A549 (cell line): Measurements from ENCODE around the gene PIEZO2. TPM values are rescaled to one million over a fixed set of nuclear protein-coding genes. Genes with fewer than 3 reads are reported as not detected.

Experiments
- ATAC-seq, 2 experiments: fragments of 200-7000 bp in 1 of 2; fragments of >200 bp in 1 of 2; cut with Nextera tagmentation in 1 of 2; cut with Tn5 transposase in 1 of 2; 3 replicates each; pipeline versions ENCODE4 v1.8.0 to v1.9.1; 2018 to 2020; ENCODE audit warnings: mild to moderate bottlenecking in 1 of 2, moderate library complexity in 1 of 2
- CTCF ChIA-PET: fragments of 300-600 bp; sonication (Branson Sonifier 250); formaldehyde crosslinking; extraction: SDS; loops from one replicate; lab custom pipeline; 2021; ENCODE audit warnings: antibody characterized with exemption, inconsistent platforms; lab: Yijun Ruan, JAX
- POLR2A ChIA-PET: fragments of 350-600 bp; formaldehyde crosslinking; extraction: SDS; loops from one replicate; lab custom pipeline; 2021; ENCODE audit warnings: antibody characterized with exemption, inconsistent platforms; lab: Yijun Ruan, JAX
- DNase-seq, 2 experiments: peaks; one replicate each; pipeline versions ENCODE4 v3.0.0 to v3.0.0-alpha.2; 2011 to 2016; ENCODE audit warnings: low read depth in 1 of 2, low spot score in 1 of 2
- FAIRE-seq: peaks from 2 replicates; lab custom pipeline; 2011; peaks lifted over from hg19 to GRCh38; lab: Jason Lieb, UNC
- H3K27ac ChIP-seq, 2 experiments: fragments of >200 bp; sonication (Bioruptor Twin); formaldehyde crosslinking; 3 replicates each; pipeline ENCODE4 v1.5.1; 2016 to 2017
- H3K4me1 ChIP-seq: fragments of >200 bp; sonication (Bioruptor Twin); formaldehyde crosslinking; 3 replicates; pipeline ENCODE4 v1.6.1; 2016
- H3K4me2 ChIP-seq: fragments of >200 bp; sonication (Bioruptor Twin); formaldehyde crosslinking; 3 replicates; pipeline ENCODE4 v1.6.1; 2016
- H3K4me3 ChIP-seq: fragments of >200 bp; sonication (Bioruptor Twin); formaldehyde crosslinking; 3 replicates; pipeline ENCODE4 v1.5.1; 2016
- H3K9me3 ChIP-seq: fragments of >200 bp; sonication (Bioruptor Twin); formaldehyde crosslinking; 3 replicates; pipeline ENCODE4 v1.6.1; 2016
- CBX2 ChIP-seq: fragments of 200-600 bp; sonication (generic); IDR thresholded peaks from 2 replicates; pipeline ENCODE4 v1.6.1; 2016; ENCODE audit warnings: low read depth, mild to moderate bottlenecking, borderline replicate concordance
- CEBPB ChIP-seq, 2 experiments: fragments of >200 bp in 1 of 2; sonication (Bioruptor Twin) in 1 of 2; formaldehyde crosslinking in 1 of 2; IDR thresholded peaks; 2 replicates each; pipeline ENCODE4 v1.6.1; 2012 to 2016
- CHD2 ChIP-seq: fragments of 150-350 bp; IDR thresholded peaks from 2 replicates; pipeline ENCODE4 v1.6.1; 2014; ENCODE audit warnings: low read length; ENCODE audit not compliant: partially characterized antibody
- CHD4 ChIP-seq: fragments of 200-600 bp; sonication (generic); IDR thresholded peaks from 2 replicates; pipeline ENCODE4 v1.6.1; 2016; ENCODE audit warnings: antibody characterized with exemption, mild to moderate bottlenecking, borderline replicate concordance
- EP300 ChIP-seq, 2 experiments: fragments of >200 bp; sonication (Bioruptor Twin); formaldehyde crosslinking; IDR thresholded peaks; 2 replicates in 1 of 2; 3 replicates in 1 of 2; pipeline ENCODE4 v1.6.1; 2016 to 2017
- FOSB ChIP-seq: fragments of 250-450 bp; sonication (Bioruptor Pico); IDR thresholded peaks from 2 replicates; pipeline ENCODE4 v1.5.0; 2020; ENCODE audit warnings: mild to moderate bottlenecking, moderate library complexity
- FOSL2 ChIP-seq, 2 experiments: fragments of 450-650 bp in 1 of 2; fragments of >200 bp in 1 of 2; sonication (Bioruptor Twin) in 1 of 2; formaldehyde crosslinking; IDR thresholded peaks; 2 replicates each; pipeline versions ENCODE4 v1.5.0 to v1.6.1; 2016 to 2020; ENCODE audit warnings: mild to moderate bottlenecking in 1 of 2, moderate library complexity in 1 of 2
- HDAC2 ChIP-seq: fragments of 200-600 bp; sonication (generic); IDR thresholded peaks from 2 replicates; pipeline ENCODE4 v1.6.1; 2016
- HEYL ChIP-seq: fragments of 250-450 bp; sonication (Bioruptor Pico); IDR thresholded peaks from 2 replicates; pipeline ENCODE4 v1.8.0; 2021; ENCODE audit warnings: mild to moderate bottlenecking, moderate library complexity
- HOXB5 ChIP-seq: fragments of 250-450 bp; sonication (Bioruptor Pico); IDR thresholded peaks from 2 replicates; pipeline ENCODE4 v1.5.0; 2020; ENCODE audit warnings: mild to moderate bottlenecking, moderate library complexity
- JUN ChIP-seq, 2 experiments: fragments of >200 bp; sonication (Bioruptor Twin); formaldehyde crosslinking; IDR thresholded peaks; 2 replicates in 1 of 2; 3 replicates in 1 of 2; pipeline ENCODE4 v1.6.1; 2016 to 2017
- KDM5A ChIP-seq: fragments of 200-600 bp; sonication (generic); IDR thresholded peaks from 2 replicates; pipeline ENCODE4 v1.6.1; 2016; ENCODE audit warnings: antibody characterized with exemption, mild to moderate bottlenecking
- MAZ ChIP-seq: fragments of 150-350 bp; IDR thresholded peaks from 2 replicates; pipeline ENCODE4 v1.6.1; 2014; ENCODE audit warnings: antibody characterized with exemption, low read depth, low read length, borderline replicate concordance
- MYC ChIP-seq: IDR thresholded peaks from 2 replicates; pipeline ENCODE4 v1.6.1; 2012; ENCODE audit warnings: mild to moderate bottlenecking, inconsistent platforms, low read length, improper control_type of control experiment, borderline replicate concordance
- NFE2L2 ChIP-seq: fragments of 150-350 bp; conservative IDR thresholded peaks from 2 replicates; pipeline ENCODE4 v1.6.1; 2014; ENCODE audit warnings: low read length
- NR3C1 ChIP-seq: fragments of >200 bp; sonication (Bioruptor Twin); formaldehyde crosslinking; IDR thresholded peaks from 3 replicates; pipeline ENCODE4 v1.6.1; 2017
- RFX5 ChIP-seq: fragments of 450-650 bp; IDR thresholded peaks from 2 replicates; pipeline ENCODE4 v1.7.1; 2014; ENCODE audit warnings: antibody characterized with exemption, mild to moderate bottlenecking, moderate library complexity
- RNF2 ChIP-seq: fragments of 200-600 bp; sonication (generic); IDR thresholded peaks from 2 replicates; pipeline ENCODE4 v1.6.1; 2016; ENCODE audit warnings: low read depth, mild to moderate bottlenecking, antibody characterized with exemption, moderate library complexity, borderline replicate concordance
- SREBF2 ChIP-seq: fragments of 450-650 bp; IDR thresholded peaks from 2 replicates; pipeline ENCODE4 v1.6.1; 2014; ENCODE audit warnings: mild to moderate bottlenecking, moderate library complexity
- TFCP2L1 ChIP-seq: fragments of 250-450 bp; sonication (Bioruptor Pico); IDR thresholded peaks from 2 replicates; pipeline ENCODE4 v1.5.0; 2021; ENCODE audit warnings: mild to moderate bottlenecking
- TP53 ChIP-seq: fragments of 250-450 bp; sonication (Bioruptor Pico); IDR thresholded peaks from 2 replicates; pipeline ENCODE4 v1.5.0; 2021; ENCODE audit warnings: mild to moderate bottlenecking, moderate library complexity
- ZC3H11A ChIP-seq: fragments of 450-650 bp; IDR thresholded peaks from 2 replicates; pipeline ENCODE4 v1.6.1; 2014; ENCODE audit warnings: antibody characterized with exemption, mild to moderate bottlenecking
- ZFP36 ChIP-seq: fragments of 450-650 bp; IDR thresholded peaks from 2 replicates; pipeline ENCODE4 v1.6.1; 2014; ENCODE audit warnings: borderline replicate concordance; ENCODE audit not compliant: partially characterized antibody
- ZNF302 ChIP-seq: fragments of 250-450 bp; sonication (Bioruptor Pico); IDR thresholded peaks from 2 replicates; pipeline ENCODE4 v1.9.0; 2021; ENCODE audit warnings: inconsistent platforms, mild to moderate bottlenecking, moderate library complexity
- ZSCAN20 ChIP-seq: fragments of 250-450 bp; sonication (Bioruptor Pico); IDR thresholded peaks from 2 replicates; pipeline ENCODE4 v1.8.0; 2022; ENCODE audit warnings: mild to moderate bottlenecking, moderate library complexity
- WGBS: methylation state at CpG from one replicate; pipeline ENCODE4 v1.1.6; 2017; ENCODE audit errors: missing lambda C conversion rate; 5-methylcytosine and 5-hydroxymethylcytosine counted together
- polyA plus RNA-seq, 4 experiments: library from polyadenylated mRNA; depleted of rRNA in 3 of 4; stranded (reverse); fragments of >200 nt; fragmentation: RNase III in 1 of 4; extraction: RNeasy Plus Mini Kit Qiagen cat#74134 plus additional on column Dnase treatment in 1 of 4; gene quantifications; 2 replicates in 3 of 4; 3 replicates in 1 of 4; pipeline ENCODE4 v1.2.3, GENCODE V29; 2011 to 2017
- TF ChIP-seq, protein P1 (sequence below): IDR thresholded peaks from 2 replicates; pipeline ENCODE4 v1.6.1; 2012; ENCODE audit warnings: low read depth, borderline replicate concordance
- TF ChIP-seq, protein P2 (sequence below): fragments of >200 bp; sonication (Bioruptor Twin); formaldehyde crosslinking; IDR thresholded peaks from 2 replicates; pipeline ENCODE4 v1.6.1; 2016
- TF ChIP-seq, protein P3 (sequence below): IDR thresholded peaks from 2 replicates; pipeline ENCODE4 v1.6.1; 2012
- TF ChIP-seq, protein P4 (sequence below): IDR thresholded peaks from 2 replicates; pipeline ENCODE4 v1.6.1; 2012
- TF ChIP-seq, protein P5 (sequence below): fragments of 150-350 bp; IDR thresholded peaks from 2 replicates; pipeline ENCODE4 v1.6.1; 2014; ENCODE audit warnings: low read depth, mild to moderate bottlenecking, low read length
- TF ChIP-seq, protein P6 (sequence below): fragments of 450-650 bp; IDR thresholded peaks from 2 replicates; pipeline ENCODE4 v1.6.1; 2014; ENCODE audit warnings: antibody characterized with exemption

Gene PIEZO2
- polyA plus RNA-seq, 2 of the 4 experiments (the other 2 are of a cell fraction) = 0.80 to 1.6 TPM

DNA sequence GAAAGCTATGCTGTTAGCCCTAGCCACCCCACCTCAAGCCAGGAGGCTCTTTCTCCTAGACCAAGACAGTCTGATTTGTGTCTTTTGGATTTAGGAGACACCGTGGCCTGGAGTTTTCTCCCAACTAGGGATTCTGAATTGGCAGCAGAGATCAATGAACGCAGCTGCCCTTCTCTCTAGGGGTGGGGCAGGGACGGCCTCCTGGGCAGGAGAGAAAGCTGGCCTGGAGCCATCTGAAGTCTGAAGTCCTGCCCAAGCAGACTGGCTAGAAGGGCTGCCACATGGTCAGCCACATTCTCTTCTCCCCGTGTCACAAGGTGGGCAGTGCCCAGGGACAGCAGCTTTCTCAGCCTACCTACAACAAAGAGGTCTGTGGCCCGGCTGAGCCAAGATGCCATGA lies 45.1 kb downstream of the PIEZO2 start:
- Histone ChIP-seq H3K4me1 (no peaks in the 10 kb centered on the region), H3K4me3 (no peak overlapping the region), H3K27ac (no peak overlapping the region), H3K4me2 (no peak overlapping the region), H3K9me3 (no peaks in the 10 kb centered on the region)
- ATAC-seq = no peak
- 34% methylated on average over 3 of the region's 5 CpGs for WGBS
- ChIA-PET CTCF (interaction anchor here (0.6 to 1.3 kb wide), 2 partner anchors 9 to 363 kb away, joined by 3 to 4 read pairs; no protein-coding TSS in a partner anchor), POLR2A (no interaction called here)
- no peak for DNase-seq
- FAIRE-seq = no peak
- TF ChIP-seq ZNF302 (CRISPR knock-in tag) = no peak
- TF ChIP-seq, protein P1, sequence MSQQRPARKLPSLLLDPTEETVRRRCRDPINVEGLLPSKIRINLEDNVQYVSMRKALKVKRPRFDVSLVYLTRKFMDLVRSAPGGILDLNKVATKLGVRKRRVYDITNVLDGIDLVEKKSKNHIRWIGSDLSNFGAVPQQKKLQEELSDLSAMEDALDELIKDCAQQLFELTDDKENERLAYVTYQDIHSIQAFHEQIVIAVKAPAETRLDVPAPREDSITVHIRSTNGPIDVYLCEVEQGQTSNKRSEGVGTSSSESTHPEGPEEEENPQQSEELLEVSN = no peak
- TF ChIP-seq NFE2L2 = no peak
- no peak for TF ChIP-seq ZSCAN20 (CRISPR knock-in tag)
- no peak for TF ChIP-seq HEYL (CRISPR knock-in tag)
- TF ChIP-seq TFCP2L1 = no peak
- TF ChIP-seq, protein P2, sequence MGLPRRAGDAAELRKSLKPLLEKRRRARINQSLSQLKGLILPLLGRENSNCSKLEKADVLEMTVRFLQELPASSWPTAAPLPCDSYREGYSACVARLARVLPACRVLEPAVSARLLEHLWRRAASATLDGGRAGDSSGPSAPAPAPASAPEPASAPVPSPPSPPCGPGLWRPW = no peak
- TF ChIP-seq NR3C1 = no peak
- no peak for TF ChIP-seq RFX5
- TF ChIP-seq, protein P3, sequence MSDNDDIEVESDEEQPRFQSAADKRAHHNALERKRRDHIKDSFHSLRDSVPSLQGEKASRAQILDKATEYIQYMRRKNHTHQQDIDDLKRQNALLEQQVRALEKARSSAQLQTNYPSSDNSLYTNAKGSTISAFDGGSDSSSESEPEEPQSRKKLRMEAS = no peak
- TF ChIP-seq, protein P4, sequence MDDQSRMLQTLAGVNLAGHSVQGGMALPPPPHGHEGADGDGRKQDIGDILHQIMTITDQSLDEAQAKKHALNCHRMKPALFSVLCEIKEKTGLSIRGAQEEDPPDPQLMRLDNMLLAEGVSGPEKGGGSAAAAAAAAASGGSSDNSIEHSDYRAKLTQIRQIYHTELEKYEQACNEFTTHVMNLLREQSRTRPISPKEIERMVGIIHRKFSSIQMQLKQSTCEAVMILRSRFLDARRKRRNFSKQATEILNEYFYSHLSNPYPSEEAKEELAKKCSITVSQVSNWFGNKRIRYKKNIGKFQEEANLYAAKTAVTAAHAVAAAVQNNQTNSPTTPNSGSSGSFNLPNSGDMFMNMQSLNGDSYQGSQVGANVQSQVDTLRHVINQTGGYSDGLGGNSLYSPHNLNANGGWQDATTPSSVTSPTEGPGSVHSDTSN = no peak
- no peak for TF ChIP-seq KDM5A
- TF ChIP-seq MYC = no peak
- TF ChIP-seq RNF2 = no peak
- TF ChIP-seq CEBPB (IDR thresholded peaks at IDR 0.05) = no peak
- no peak for TF ChIP-seq FOSB (CRISPR knock-in tag)
- no peak for TF ChIP-seq HOXB5 (CRISPR knock-in tag)
- TF ChIP-seq, protein P5, sequence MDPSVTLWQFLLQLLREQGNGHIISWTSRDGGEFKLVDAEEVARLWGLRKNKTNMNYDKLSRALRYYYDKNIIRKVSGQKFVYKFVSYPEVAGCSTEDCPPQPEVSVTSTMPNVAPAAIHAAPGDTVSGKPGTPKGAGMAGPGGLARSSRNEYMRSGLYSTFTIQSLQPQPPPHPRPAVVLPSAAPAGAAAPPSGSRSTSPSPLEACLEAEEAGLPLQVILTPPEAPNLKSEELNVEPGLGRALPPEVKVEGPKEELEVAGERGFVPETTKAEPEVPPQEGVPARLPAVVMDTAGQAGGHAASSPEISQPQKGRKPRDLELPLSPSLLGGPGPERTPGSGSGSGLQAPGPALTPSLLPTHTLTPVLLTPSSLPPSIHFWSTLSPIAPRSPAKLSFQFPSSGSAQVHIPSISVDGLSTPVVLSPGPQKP = no peak
- TF ChIP-seq FOSL2 (IDR thresholded peaks at IDR 0.05) = no peak
- TF ChIP-seq FOSL2 (CRISPR knock-in tag; IDR thresholded peaks at IDR 0.05) = no peak
- TF ChIP-seq ZC3H11A = no peak

DNA sequence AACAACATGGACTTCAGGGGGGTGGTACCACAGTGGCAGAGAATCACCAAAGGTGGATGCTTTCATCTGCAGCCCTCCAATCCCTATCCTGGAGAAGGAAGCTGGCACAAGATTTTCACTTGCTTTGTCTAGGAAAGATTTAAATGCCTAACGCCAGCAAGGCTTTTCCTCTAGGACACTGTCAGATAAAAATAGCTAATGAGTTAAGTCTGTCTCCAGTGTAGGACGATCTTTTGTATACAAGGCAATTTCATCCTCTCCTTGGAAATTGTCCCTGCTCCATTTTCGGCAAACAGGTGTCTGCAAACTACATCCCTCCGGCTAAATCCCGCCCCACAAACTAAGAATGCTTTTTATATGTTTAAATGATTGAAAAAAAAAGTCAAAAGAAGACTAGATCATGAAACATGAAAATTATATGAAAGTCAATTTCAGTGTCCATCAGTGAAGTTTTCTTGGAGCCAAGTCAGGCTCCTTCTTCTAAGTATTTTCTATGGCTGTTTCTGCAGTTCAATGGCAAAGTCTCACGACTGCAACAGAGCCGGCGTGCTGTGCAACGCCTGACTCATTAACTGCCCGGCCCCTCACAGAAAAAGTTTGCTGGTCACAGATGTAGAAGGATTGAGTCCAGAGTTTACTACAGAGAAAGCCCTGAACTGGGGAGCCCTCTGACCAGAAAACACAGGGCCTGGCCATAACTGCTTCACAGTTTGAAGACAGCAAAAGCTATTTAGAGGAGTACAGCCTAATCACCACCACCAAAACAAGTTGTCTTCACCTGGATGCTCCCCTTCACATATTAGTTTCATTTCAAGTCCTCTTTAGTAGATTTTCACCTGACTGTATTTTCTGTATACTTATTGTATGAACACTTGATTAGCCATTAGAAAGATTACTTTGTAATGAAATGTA lies 52.3 kb downstream of the PIEZO2 start:
- ChIA-PET POLR2A (no interaction called here), CTCF (no interaction called here)
- Histone ChIP-seq H3K9me3 (no peaks in the 10 kb centered on the region), H3K4me2 (no peak overlapping the region), H3K4me3 (no peak overlapping the region), H3K4me1 (no peaks in the 10 kb centered on the region), H3K27ac (no peak overlapping the region)
- WGBS = 46% methylated on average over 10 of the region's 10 CpGs
- no peak for ATAC-seq
- no peak for TF ChIP-seq CHD2
- TF ChIP-seq NFE2L2 = no peak
- no peak for TF ChIP-seq ZC3H11A
- TF ChIP-seq TP53 = no peak
- TF ChIP-seq HDAC2 = no peak
- TF ChIP-seq CHD4 = no peak
- TF ChIP-seq ZFP36 = no peak
- TF ChIP-seq KDM5A = no peak
- no peak for TF ChIP-seq SREBF2
- TF ChIP-seq EP300 (IDR thresholded peaks at IDR 0.05) = no peak
- TF ChIP-seq, protein P2 = no peak
- TF ChIP-seq JUN (IDR thresholded peaks at IDR 0.05) = no peak
- no peak for TF ChIP-seq CBX2
- TF ChIP-seq, protein P6, sequence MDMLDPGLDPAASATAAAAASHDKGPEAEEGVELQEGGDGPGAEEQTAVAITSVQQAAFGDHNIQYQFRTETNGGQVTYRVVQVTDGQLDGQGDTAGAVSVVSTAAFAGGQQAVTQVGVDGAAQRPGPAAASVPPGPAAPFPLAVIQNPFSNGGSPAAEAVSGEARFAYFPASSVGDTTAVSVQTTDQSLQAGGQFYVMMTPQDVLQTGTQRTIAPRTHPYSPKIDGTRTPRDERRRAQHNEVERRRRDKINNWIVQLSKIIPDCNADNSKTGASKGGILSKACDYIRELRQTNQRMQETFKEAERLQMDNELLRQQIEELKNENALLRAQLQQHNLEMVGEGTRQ = no peak
- no peak for TF ChIP-seq ZNF302 (CRISPR knock-in tag)
- TF ChIP-seq CEBPB (IDR thresholded peaks at IDR 0.05) = no peak
- TF ChIP-seq HEYL (CRISPR knock-in tag) = no peak
- TF ChIP-seq MAZ = no peak
- no peak for TF ChIP-seq NR3C1
- DNase-seq = no peak
- no peak for FAIRE-seq
